CD4-positive, alpha-beta memory T cell (primary cell): Measurements from ENCODE around the gene FOXD3. TPM values are rescaled to one million over a fixed set of nuclear protein-coding genes. Genes with fewer than 3 reads are reported as not detected.

Experiments
- CTCF ChIA-PET: fragments of 350-600 bp; sonication (Branson Sonifier 250); formaldehyde crosslinking; loops from one replicate; lab custom pipeline; 2021; ENCODE audit warnings: inconsistent platforms; ENCODE audit not compliant: partially characterized antibody; lab: Charles Lee
- POLR2A ChIA-PET: fragments of 350-600 bp; sonication (Branson Sonifier 250); formaldehyde crosslinking; loops from one replicate; lab custom pipeline; 2021; ENCODE audit not compliant: partially characterized antibody; lab: Charles Lee
- DNase-seq, 5 donors: peaks; one replicate each; pipeline versions ENCODE4 v3.0.0 to v3.0.0-alpha.2; 2020 to 2022; ENCODE audit warnings: mixed read lengths in 1 of 5
- H3K27ac ChIP-seq: one replicate; pipeline ENCODE4 v1.7.0; 2013; ENCODE audit warnings: low read depth, low read length
- H3K27me3 ChIP-seq: 2 replicates; pipeline ENCODE4 v1.7.0; 2013; ENCODE audit warnings: mild to moderate bottlenecking, low read length, moderate library complexity; ENCODE audit not compliant: insufficient read depth
- H3K36me3 ChIP-seq: 2 replicates; pipeline ENCODE4 v1.7.0; 2013; ENCODE audit warnings: mild to moderate bottlenecking, low read length, moderate library complexity; ENCODE audit not compliant: insufficient read depth
- H3K4me1 ChIP-seq: 2 replicates; pipeline ENCODE4 v1.7.0; 2013; ENCODE audit warnings: mild to moderate bottlenecking, low read length, moderate library complexity; ENCODE audit not compliant: insufficient read depth
- H3K4me3 ChIP-seq, 2 donors: one replicate each; pipeline ENCODE4 v1.7.0; 2013; ENCODE audit warnings: low read length in 2 of 2, mild to moderate bottlenecking in 1 of 2
- H3K9me3 ChIP-seq, 2 donors: one replicate each; pipeline ENCODE4 v1.7.0; 2013; ENCODE audit warnings: low read length in 2 of 2, control low read depth in 1 of 2; ENCODE audit not compliant: control insufficient read depth in 1 of 2
- H3K27ac Mint-ChIP-seq, 7 donors: one replicate each; pipeline ENCODE4 v1.8.0; 2020 to 2021; ENCODE audit warnings: mixed read lengths in 7 of 7, mild to moderate bottlenecking in 6 of 7, inconsistent platforms in 3 of 7, moderate library complexity in 3 of 7
- H3K27me3 Mint-ChIP-seq, 2 donors: one replicate each; pipeline ENCODE4 v1.8.0; 2020 to 2021; ENCODE audit warnings: mixed read lengths in 2 of 2
- H3K36me3 Mint-ChIP-seq, 2 donors: one replicate each; pipeline ENCODE4 v1.8.0; 2020 to 2021; ENCODE audit warnings: mixed read lengths in 2 of 2, inconsistent platforms in 1 of 2, mild to moderate bottlenecking in 1 of 2
- H3K4me1 Mint-ChIP-seq, 4 donors: one replicate each; pipeline ENCODE4 v1.8.0; 2020 to 2021; ENCODE audit warnings: mixed read lengths in 4 of 4, mild to moderate bottlenecking in 1 of 4
- H3K4me3 Mint-ChIP-seq, 8 donors: one replicate each; pipeline ENCODE4 v1.8.0; 2020 to 2021; ENCODE audit warnings: mixed read lengths in 8 of 8, mild to moderate bottlenecking in 7 of 8, moderate library complexity in 6 of 8, inconsistent platforms in 3 of 8
- H3K9me3 Mint-ChIP-seq, 8 donors: one replicate each; pipeline ENCODE4 v1.8.0; 2020 to 2021; ENCODE audit warnings: mixed read lengths in 8 of 8, mild to moderate bottlenecking in 5 of 8, inconsistent platforms in 3 of 8, moderate library complexity in 1 of 8
- intact Hi-C: fragments of 100-400 bp; cut with micrococcal nuclease; formaldehyde crosslinking; loops from one replicate; pipeline ENCODE4 v1.15.1; 2023
- polyA plus RNA-seq, 2 donors: library from polyadenylated mRNA; unstranded; fragments of 300-500 nt; fragmentation: Illumina TruSeq; gene quantifications; one replicate each; pipeline ENCODE4 v1.2.3, GENCODE V29; 2021
- total RNA-seq, 2 experiments: library from RNA; stranded (reverse); gene quantifications; one replicate each; pipeline ENCODE4 v1.2.3, GENCODE V29; 2021

Gene FOXD3
- total and polyA plus RNA-seq, 4 experiments from 2014 or later, result not detected

DNA sequence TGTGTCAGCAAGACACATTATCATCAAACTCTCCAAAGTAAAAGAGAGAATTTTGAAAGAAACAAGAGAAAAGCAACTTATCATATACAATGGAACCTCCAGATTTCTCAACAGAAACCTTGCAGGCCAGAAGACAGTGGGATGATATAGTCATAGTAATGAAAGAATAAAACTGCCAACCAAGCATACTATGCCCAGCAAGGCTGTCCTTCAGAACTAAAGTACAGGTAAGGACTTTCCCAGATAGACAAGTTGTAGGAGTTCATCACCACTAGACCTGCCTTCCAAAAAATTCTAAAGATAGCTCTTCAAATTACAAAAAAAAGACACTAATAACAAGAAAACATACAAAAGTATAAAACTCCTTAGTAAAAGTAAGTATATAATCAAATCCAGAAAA, 33.2 kb upstream of the FOXD3 start:
- H3K27ac Mint-ChIP-seq, result no peak overlapping the region
- Histone ChIP-seq H3K4me3 (no peak overlapping the region), H3K27ac (no peak overlapping the region), H3K27me3 (no peaks in the 10 kb centered on the region), H3K9me3 (no peaks in the 10 kb centered on the region), H3K4me1 (no peaks in the 10 kb centered on the region), H3K36me3 (no peaks in the 10 kb centered on the region)
- intact Hi-C loops, result no loop called here
- H3K36me3 Mint-ChIP-seq, result peaks cover 0 to 3% of the 10 kb centered on the region in 2 donors
- H3K9me3 Mint-ChIP-seq, result peaks cover 10 to 40% (median 26%) of the 10 kb centered on the region in 8 donors
- POLR2A ChIA-PET, result no interaction called here
- peaks cover 4 to 9% of the 10 kb centered on the region in 2 donors for H3K27me3 Mint-ChIP-seq
- H3K4me1 Mint-ChIP-seq, result no peaks in the 10 kb centered on the region
- no peak overlapping the region for H3K4me3 Mint-ChIP-seq
- no peak for DNase-seq
- CTCF ChIA-PET, result no interaction called here

DNA sequence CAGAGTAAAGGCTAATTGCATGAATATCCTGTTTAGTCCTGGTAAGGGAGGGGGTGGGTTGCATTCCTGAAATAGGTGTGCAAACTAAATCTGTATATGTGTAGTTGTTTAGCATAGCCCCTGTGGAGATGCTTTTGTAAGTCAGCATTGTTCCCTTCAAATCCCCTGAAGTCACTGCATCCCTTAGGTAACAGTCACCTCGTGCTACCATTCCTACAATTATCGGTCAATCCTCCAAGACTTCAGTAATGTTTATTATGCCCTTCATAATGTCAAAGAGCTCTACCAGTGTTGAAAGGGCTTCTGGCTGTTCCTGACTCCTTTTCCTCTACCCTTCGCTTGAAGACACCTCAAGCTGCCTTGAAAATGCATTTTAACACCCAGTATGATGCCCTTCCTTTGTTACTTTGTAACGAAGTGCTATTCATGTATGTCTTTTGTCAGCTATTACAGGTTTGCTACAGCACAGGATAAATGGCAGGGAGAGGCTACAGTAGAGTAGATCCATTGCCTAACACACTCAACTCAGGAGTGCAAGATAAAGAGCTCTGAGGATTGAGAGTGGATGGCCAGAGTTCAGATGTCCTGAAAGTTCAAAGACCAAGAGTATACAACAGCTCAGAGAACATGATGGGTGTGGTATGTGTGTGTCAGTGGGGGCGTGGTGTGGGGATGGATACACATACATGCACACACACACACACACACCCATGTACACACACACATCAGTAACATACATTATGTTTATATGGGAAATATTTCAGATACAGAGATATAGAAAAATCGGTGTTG, 27.4 kb upstream of the FOXD3 start:
- Mint-ChIP-seq H3K36me3 (no peaks in the 10 kb centered on the region), H3K4me1 (no peaks in the 10 kb centered on the region), H3K27ac (no peak overlapping the region), H3K27me3 (peaks cover 9 to 17% of the 10 kb centered on the region in 2 donors), H3K4me3 (no peak overlapping the region), H3K9me3 (peaks cover 0 to 8% (median 3%) of the 10 kb centered on the region in 8 donors)
- Histone ChIP-seq H3K9me3 (no peaks in the 10 kb centered on the region), H3K4me1 (no peaks in the 10 kb centered on the region), H3K4me3 (no peak overlapping the region), H3K27me3 (no peaks in the 10 kb centered on the region), H3K27ac (no peak overlapping the region), H3K36me3 (no peaks in the 10 kb centered on the region)
- no peak for DNase-seq
- ChIA-PET CTCF (no interaction called here), POLR2A (no interaction called here)
- intact Hi-C loops, result no loop called here

DNA sequence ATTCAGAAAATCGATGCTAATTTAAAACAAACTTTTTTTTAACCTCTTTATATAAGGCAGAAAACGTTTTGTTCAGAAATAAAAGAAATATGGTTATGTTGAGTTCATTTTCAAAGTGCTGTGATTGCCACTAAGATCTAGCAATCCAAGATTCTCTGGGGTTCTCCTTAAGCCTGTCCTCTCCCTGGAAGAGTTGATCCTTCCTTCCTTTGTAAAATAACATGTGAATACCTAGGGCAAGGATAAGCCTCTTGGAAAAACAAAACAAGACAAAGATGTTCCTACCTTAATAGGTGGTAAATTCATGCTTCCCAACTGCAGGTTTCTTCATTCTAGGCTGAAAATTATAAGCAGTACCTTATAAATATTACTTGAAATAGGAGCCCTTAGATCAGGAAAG, 18.0 kb upstream of the FOXD3 start:
- Mint-ChIP-seq H3K4me1 (no peaks in the 10 kb centered on the region), H3K27me3 (peaks cover 27 to 39% of the 10 kb centered on the region in 2 donors), H3K27ac (no peak overlapping the region), H3K36me3 (no peaks in the 10 kb centered on the region), H3K4me3 (no peak overlapping the region), H3K9me3 (peaks cover 0 to 9% (median 2%) of the 10 kb centered on the region in 8 donors)
- no peaks in the 10 kb centered on the region for H3K9me3 ChIP-seq
- no peaks in the 10 kb centered on the region for H3K4me1 ChIP-seq
- no peak for DNase-seq
- intact Hi-C loops, result no loop called here
- H3K27ac ChIP-seq, result no peak overlapping the region
- CTCF ChIA-PET, result no interaction called here
- H3K36me3 ChIP-seq, result no peaks in the 10 kb centered on the region
- peaks cover 5% of the 10 kb centered on the region for H3K27me3 ChIP-seq
- no peak overlapping the region for H3K4me3 ChIP-seq
- POLR2A ChIA-PET, result no interaction called here

DNA sequence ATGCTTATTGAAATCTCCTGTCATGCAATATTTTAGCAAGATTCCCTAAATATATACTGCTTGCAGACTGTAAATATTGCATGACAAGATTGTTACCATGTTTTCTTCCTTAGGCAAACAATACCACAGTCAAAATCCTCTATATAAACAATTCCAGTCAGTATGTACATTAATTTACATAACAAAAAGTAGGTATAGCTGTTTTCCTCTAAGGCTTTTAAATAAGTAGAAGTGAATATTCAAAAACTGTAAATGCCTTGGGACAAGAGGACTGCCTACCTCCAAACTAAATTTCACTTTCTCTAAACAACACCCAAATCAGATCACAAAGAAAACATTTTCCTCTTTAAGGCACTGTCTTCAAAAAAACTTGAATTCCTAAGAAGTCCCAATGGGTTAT, 17.3 kb upstream of the FOXD3 start:
- no peaks in the 10 kb centered on the region for H3K4me1 ChIP-seq
- Mint-ChIP-seq H3K27ac (no peak overlapping the region), H3K36me3 (no peaks in the 10 kb centered on the region), H3K4me1 (no peaks in the 10 kb centered on the region), H3K27me3 (peaks cover 30 to 41% of the 10 kb centered on the region in 2 donors), H3K9me3 (peaks cover 0 to 9% (median 2%) of the 10 kb centered on the region in 8 donors), H3K4me3 (no peak overlapping the region)
- H3K27ac ChIP-seq, result no peak overlapping the region
- H3K4me3 ChIP-seq, result no peak overlapping the region
- H3K36me3 ChIP-seq, result no peaks in the 10 kb centered on the region
- intact Hi-C loops, result no loop called here
- CTCF ChIA-PET, result no interaction called here
- peaks cover 5% of the 10 kb centered on the region for H3K27me3 ChIP-seq
- POLR2A ChIA-PET, result no interaction called here
- DNase-seq, result no peak
- no peaks in the 10 kb centered on the region for H3K9me3 ChIP-seq

DNA sequence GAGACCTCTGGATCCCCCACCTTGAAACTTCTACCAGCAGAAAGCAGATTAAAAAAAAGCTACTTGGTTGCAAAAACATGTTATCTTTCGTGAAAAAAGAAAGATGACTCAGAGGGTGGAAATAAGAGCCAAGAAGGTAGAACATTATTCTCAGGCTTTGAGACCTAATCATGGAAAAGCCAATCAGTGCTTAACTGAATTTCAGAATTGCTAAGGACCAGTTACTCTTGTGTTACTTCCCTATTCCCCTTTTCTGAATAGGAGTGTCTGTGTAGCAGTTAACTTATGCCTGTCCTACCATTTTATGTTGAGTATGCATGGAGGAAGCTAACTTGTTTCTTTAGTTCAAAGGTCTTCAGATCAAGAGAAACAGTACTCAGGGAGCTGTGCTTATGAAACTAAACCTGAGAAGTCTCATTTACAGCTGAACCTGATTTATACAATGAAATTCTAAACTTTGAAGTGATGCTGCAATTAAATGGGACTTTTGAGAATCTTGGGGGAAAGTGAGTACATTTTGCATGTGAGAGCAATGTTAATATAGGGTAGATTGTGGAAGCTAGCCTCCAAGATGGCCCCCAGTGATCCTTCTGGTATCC, 15.1 kb upstream of the FOXD3 start:
- no peaks in the 10 kb centered on the region for H3K4me1 Mint-ChIP-seq
- Histone ChIP-seq H3K36me3 (no peaks in the 10 kb centered on the region), H3K4me3 (no peak overlapping the region), H3K4me1 (no peaks in the 10 kb centered on the region), H3K27me3 (peaks cover 5% of the 10 kb centered on the region), H3K9me3 (no peaks in the 10 kb centered on the region), H3K27ac (no peak overlapping the region)
- peaks cover 0 to 9% (median 2%) of the 10 kb centered on the region in 8 donors for H3K9me3 Mint-ChIP-seq
- no peak overlapping the region for H3K27ac Mint-ChIP-seq
- H3K4me3 Mint-ChIP-seq, result no peak overlapping the region
- intact Hi-C loops, result no loop called here
- CTCF ChIA-PET, result no interaction called here
- POLR2A ChIA-PET, result no interaction called here
- no peaks in the 10 kb centered on the region for H3K36me3 Mint-ChIP-seq
- DNase-seq, result no peak
- peaks cover 30 to 38% of the 10 kb centered on the region in 2 donors for H3K27me3 Mint-ChIP-seq

DNA sequence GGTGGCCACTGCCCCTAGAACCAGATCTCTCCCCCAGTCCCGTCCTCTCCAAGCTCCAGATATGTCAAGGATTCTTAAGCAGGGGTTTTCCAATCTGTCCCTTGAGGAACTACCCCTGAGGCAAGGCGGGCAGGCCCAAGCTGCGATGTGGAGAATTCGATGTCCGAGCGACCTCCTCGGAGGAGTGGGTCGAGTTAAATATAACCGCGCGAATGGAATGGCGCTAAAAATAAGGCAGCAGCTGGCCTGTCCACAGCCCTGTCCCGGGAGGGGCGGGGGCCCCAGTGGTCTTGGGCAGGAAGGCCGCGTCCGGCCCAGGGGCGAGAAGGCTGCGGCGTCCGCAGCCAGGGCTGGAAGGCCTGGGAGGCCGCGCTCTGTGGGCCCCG, 5.8 kb upstream of the FOXD3 start:
- Mint-ChIP-seq H3K4me3 (peak overlapping the region; percentile 19 to 75 (median 52)), H3K27ac (peak overlapping the region in 1 of 7 donors; percentile 86), H3K4me1 (peaks cover 8 to 37% (median 22%) of the 10 kb centered on the region in 4 donors), H3K9me3 (peaks cover 3 to 41% (median 31%) of the 10 kb centered on the region in 8 donors), H3K27me3 (peaks cover 57 to 60% of the 10 kb centered on the region in 2 donors), H3K36me3 (peaks cover 7 to 14% of the 10 kb centered on the region in 2 donors)
- no peaks in the 10 kb centered on the region for H3K36me3 ChIP-seq
- H3K27me3 ChIP-seq, result peaks cover 56% of the 10 kb centered on the region
- intact Hi-C loops, result loop anchor here (5.0 kb wide), 2 partner anchors 206 to 276 kb away; partner anchors contain the start of genes EFCAB7, ITGB3BP and PGM1
- H3K4me3 ChIP-seq, result no peak overlapping the region
- ChIA-PET CTCF (interaction anchor here (0.7 to 1.1 kb wide), 3 partner anchors 10 to 222 kb away, joined by 3 read pairs; no protein-coding TSS in a partner anchor), POLR2A (no interaction called here)
- DNase-seq, result no peak
- H3K9me3 ChIP-seq, result peaks cover 0 to 7% of the 10 kb centered on the region in 2 donors
- peaks cover 16% of the 10 kb centered on the region for H3K4me1 ChIP-seq
- H3K27ac ChIP-seq, result no peak overlapping the region
